ENCODE results near the gene F2RL1.
"Not testable (repeated sequence)": the region's sequence is repeated elsewhere in the genome, so short reads cannot be mapped to it uniquely, and the experiment has no call there.

DNA sequence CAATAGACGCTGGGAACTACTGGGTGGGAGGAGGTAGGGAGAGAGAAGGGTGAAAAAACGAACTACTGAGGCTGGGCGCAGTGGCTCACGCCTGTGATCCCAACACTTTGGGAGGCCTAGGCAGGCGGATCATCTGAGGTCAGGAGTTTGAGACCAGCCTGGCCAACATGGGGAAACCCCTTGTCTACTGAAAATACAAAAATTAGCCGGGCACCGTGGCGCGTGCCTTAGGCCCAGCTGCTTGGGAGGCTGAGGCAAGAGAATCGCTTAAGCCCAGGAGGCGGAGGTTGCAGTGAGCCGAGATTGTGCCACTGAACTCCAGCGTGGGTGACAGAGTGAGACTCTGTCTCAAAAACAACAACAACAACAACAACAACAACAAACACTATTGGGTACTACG, 47.8 kb upstream of the F2RL1 start:
- TF ChIP-seq SP1 (IDR thresholded peaks at IDR 0.05); FOXM1 (IDR thresholded peaks at IDR 0.05; ENCODE audit: borderline replicate concordance); LEF1 (IDR thresholded peaks at IDR 0.05; ENCODE audit: borderline replicate concordance); BHLHE40 (IDR thresholded peaks at IDR 0.05; ENCODE audit: borderline replicate concordance); L3MBTL2 (conservative IDR thresholded peaks at IDR 0.05); FOXK2 (IDR thresholded peaks at IDR 0.05); ELF4 (IDR thresholded peaks at IDR 0.05); HDGF (IDR thresholded peaks at IDR 0.05; ENCODE audit: borderline replicate concordance); ARNT (IDR thresholded peaks at IDR 0.05); TARDBP (IDR thresholded peaks at IDR 0.05); NFRKB (IDR thresholded peaks at IDR 0.05); CTBP1 (IDR thresholded peaks at IDR 0.05; ENCODE audit: borderline replicate concordance): not testable (repeated sequence)
- TF ChIP-seq, protein P1, sequence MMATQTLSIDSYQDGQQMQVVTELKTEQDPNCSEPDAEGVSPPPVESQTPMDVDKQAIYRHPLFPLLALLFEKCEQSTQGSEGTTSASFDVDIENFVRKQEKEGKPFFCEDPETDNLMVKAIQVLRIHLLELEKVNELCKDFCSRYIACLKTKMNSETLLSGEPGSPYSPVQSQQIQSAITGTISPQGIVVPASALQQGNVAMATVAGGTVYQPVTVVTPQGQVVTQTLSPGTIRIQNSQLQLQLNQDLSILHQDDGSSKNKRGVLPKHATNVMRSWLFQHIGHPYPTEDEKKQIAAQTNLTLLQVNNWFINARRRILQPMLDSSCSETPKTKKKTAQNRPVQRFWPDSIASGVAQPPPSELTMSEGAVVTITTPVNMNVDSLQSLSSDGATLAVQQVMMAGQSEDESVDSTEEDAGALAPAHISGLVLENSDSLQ (IDR thresholded peaks at IDR 0.05) = not testable (repeated sequence)
